ENCODE measurements around the gene TBX15.
"Not testable (repeated sequence)": the region's sequence is repeated elsewhere in the genome, so short reads cannot be mapped to it uniquely, and the experiment has no call there.

- TF ChIP-seq, protein P1, sequence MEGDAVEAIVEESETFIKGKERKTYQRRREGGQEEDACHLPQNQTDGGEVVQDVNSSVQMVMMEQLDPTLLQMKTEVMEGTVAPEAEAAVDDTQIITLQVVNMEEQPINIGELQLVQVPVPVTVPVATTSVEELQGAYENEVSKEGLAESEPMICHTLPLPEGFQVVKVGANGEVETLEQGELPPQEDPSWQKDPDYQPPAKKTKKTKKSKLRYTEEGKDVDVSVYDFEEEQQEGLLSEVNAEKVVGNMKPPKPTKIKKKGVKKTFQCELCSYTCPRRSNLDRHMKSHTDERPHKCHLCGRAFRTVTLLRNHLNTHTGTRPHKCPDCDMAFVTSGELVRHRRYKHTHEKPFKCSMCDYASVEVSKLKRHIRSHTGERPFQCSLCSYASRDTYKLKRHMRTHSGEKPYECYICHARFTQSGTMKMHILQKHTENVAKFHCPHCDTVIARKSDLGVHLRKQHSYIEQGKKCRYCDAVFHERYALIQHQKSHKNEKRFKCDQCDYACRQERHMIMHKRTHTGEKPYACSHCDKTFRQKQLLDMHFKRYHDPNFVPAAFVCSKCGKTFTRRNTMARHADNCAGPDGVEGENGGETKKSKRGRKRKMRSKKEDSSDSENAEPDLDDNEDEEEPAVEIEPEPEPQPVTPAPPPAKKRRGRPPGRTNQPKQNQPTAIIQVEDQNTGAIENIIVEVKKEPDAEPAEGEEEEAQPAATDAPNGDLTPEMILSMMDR (IDR thresholded peaks at IDR 0.05) = not testable (repeated sequence)
- TF ChIP-seq, protein P2, sequence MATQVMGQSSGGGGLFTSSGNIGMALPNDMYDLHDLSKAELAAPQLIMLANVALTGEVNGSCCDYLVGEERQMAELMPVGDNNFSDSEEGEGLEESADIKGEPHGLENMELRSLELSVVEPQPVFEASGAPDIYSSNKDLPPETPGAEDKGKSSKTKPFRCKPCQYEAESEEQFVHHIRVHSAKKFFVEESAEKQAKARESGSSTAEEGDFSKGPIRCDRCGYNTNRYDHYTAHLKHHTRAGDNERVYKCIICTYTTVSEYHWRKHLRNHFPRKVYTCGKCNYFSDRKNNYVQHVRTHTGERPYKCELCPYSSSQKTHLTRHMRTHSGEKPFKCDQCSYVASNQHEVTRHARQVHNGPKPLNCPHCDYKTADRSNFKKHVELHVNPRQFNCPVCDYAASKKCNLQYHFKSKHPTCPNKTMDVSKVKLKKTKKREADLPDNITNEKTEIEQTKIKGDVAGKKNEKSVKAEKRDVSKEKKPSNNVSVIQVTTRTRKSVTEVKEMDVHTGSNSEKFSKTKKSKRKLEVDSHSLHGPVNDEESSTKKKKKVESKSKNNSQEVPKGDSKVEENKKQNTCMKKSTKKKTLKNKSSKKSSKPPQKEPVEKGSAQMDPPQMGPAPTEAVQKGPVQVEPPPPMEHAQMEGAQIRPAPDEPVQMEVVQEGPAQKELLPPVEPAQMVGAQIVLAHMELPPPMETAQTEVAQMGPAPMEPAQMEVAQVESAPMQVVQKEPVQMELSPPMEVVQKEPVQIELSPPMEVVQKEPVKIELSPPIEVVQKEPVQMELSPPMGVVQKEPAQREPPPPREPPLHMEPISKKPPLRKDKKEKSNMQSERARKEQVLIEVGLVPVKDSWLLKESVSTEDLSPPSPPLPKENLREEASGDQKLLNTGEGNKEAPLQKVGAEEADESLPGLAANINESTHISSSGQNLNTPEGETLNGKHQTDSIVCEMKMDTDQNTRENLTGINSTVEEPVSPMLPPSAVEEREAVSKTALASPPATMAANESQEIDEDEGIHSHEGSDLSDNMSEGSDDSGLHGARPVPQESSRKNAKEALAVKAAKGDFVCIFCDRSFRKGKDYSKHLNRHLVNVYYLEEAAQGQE (IDR thresholded peaks at IDR 0.05; ENCODE audit: insufficient read depth in 1 of 2, low read depth in 2 of 2, low read length in 1 of 2) = not testable (repeated sequence)
Observed at GRCh38 chr1:118957579-118957978, 30.6 kb downstream of the TBX15 start.
